SKM-1 treated with dmso at 0.1 percent for 144 hours (cell line): Measurements from ENCODE around the gene NTRK3.
"Not testable (repeated sequence)": the region's sequence is repeated elsewhere in the genome, so short reads cannot be mapped to it uniquely, and the experiment has no call there.

ENCODE experiments used
- DNase-seq: peaks from one replicate; lab custom pipeline; 2025; ENCODE audit not compliant: unreplicated experiment; lab: John Stamatoyannopoulos, UW

NTRK3 gene

DNA sequence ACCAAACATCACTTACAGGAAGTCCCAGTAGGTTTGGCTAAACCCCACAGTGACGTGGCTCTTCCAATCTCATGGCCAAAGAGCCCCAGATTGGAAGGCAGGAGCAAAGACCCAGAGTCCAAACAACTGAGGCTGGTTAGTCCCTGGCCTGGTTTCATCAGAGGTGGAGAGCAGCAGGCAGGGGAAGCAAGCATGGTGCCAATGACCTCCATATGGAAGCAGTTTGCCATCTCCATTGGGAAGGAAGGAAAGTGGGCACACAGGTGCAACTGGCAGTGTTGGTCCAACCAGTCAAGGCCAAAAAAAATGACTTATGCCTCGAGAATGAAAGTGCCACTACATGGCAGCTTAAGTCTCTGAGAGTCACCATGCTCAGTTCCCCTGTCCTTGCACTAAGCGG, 175.9 kb downstream of the NTRK3 start:
- DNase-seq: no peak

DNA sequence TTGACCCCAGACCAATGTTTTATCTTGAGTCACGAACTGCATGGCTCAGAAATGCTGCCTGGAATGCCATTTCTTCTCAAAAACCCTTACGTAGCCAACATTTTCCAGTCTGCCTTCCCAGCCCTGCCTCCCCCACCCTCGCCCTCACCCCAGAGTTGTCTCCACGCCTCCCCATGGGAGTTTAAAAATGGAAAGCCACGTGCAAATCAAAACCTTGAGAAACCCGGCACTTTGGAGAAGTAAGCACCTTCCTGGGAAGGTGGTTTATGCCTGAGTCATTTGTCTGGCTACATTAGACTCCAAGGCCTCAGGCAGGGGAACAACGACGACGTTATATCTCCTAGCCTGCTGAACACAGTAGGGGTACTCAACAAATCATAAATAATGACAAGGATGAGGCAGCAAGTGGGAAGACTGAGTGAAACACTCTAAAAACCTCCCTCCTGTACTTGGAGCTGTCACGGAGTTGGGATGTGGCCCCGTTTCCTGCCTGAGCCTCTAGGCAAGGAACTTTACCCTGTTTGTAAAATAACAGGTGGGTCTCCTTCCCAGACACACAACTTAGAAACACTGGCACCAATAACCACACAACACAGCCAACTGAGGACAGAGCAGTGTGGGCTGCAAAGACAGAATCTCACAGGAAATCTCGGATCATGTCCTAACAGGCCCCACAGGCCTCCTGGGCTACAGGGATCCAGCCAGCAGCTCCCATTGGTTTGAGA, 179.1 kb downstream of the NTRK3 start:
- no peak for DNase-seq

DNA sequence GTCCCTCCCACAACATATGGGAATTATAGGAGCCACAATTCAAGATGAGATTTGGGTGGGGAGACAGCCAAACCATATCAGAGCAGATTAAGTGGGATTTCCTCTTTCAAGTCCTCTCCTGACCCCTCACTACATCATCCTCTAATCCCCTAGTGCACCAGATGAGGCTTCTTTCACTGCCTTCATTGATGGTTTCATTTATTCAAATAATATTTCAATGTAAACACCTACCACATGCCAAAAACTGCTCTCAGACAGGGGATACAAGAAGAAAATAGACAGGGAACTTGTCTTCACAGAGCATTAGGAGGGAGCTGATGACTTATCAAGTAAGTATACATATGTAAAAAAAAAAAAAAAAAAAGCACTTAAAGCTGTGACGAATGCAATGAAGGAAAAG, 180.2 kb downstream of the NTRK3 start:
- no peak for DNase-seq

DNA sequence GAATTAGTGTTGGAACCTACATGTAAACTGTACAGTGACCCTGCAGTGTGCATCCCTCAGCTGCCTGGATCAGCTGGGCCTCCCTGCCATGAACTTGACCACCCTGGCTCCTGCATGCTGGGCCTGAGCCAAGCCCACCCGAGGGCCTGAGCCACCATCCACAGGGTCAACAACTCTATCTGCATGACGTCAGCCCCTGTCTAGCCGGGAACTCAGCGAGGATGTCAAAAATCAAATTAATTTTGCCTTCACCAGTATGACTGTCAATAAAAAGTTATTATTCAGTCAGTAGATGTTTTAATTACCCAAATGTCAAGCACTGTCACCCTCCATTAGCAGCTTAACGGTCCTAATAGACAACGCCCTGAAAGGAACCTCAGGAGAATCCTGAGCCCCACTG, 181.4 kb downstream of the NTRK3 start:
- DNase-seq: no peak

DNA sequence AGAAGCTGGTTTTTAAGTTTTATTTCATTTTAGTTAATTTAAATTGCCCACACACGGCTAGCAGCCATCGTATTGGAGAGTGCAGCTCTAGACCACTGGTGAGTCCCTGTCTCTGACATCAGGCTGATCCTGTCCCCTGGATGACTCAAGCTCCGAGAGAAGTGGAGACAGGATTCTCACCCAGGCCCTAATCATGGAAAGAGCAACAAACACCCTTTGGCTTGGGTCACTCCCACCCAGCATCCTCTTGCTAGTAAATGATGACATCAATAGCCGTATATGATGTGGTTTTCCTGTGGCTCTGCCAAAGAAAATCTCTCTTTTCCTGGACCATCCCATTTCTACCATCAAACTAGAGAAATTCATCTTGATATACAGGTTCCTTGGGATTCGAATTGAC, 182.2 kb downstream of the NTRK3 start:
- no peak for DNase-seq

DNA sequence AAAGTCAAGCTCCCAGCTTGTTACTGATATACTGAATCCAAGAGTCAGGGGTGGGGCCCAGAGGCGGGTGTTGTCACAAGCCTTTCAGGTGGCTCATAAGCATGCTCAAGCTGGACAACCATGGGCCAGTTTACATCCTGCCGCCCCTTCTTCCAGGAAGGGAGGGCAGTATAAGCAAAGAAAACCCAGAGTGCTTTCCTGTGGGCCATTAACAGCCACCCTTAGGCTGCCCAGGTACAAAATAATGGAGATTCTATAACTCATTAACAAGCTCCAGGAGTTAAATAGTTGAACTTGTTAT, 183.2 kb downstream of the NTRK3 start:
- no peak for DNase-seq

DNA sequence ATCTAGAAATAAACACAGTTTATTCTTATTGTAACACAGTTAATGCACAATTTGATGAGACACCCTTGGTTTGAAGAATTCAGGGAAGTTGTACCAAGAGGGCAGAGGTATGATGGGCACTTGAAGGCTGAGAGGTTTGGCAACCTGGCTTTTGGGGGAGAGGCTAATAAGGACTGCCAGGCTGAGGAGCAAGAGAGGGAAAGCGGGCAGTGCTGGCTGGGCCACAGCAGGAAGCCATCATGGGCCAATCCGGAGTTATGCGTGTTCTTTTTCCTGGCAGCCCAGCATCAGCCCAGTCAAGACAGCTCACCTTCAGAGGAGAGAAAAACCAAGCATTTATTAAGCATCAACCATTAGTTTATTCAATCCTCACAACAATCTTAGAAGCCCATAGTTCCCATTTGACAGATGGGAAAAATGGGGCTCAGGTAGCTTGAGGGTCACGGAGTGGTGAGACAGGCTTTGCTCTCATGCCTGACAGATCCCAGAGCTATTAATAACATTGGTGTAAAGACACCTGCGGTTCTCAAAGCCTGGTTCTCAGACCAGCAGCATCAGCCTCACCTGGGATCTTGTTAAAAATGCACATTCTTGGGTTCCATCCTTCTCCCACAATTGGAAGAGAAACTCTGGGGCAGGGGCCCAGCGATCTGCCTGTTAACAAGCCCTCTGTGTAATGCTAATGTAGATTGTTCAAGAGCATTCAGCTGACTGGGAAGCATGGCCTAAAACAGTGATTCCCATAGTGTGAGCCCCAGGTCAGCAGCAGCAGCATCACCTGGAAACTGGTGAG, 183.7 kb downstream of the NTRK3 start:
- no peak for DNase-seq

DNA sequence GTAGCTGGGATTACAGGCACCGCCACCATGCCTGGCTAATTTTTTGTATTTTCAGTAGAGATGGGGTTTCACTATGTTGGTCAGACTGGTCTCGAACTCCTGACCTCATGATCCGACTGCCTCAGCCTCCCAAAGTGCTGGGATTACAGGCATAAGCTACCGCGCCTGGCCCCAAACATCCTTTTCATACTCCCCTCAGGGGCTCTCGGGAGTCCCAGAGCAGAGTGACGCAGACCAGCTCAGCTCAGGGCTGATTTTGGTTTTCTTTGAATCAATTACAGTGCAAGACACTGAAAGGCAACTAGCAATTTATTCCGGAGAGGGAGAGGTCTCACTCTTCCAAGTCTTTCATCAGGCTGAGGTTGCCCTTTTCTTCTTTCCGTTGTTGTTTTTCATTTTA, 184.4 kb downstream of the NTRK3 start:
- DNase-seq: not testable (repeated sequence)

DNA sequence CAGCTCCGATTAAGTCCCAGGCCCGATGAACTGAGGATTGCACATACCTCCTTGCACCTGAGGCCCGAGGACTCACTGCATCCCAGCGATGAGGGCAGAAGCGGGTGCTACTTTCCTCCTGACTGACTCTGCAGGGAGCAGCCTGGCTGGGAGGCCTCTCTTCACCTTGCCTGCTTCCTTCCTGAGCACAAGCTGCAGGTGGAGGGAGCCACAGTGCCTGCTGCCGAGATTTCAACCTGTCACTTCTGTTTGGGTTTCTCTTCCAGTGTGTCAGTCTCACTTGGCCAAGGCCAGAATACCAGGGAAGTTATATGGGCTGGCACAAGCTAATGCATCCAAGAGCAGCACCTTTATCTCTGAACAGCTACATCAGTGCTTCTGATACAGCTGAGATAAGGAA, 185.4 kb downstream of the NTRK3 start:
- DNase-seq: no peak

DNA sequence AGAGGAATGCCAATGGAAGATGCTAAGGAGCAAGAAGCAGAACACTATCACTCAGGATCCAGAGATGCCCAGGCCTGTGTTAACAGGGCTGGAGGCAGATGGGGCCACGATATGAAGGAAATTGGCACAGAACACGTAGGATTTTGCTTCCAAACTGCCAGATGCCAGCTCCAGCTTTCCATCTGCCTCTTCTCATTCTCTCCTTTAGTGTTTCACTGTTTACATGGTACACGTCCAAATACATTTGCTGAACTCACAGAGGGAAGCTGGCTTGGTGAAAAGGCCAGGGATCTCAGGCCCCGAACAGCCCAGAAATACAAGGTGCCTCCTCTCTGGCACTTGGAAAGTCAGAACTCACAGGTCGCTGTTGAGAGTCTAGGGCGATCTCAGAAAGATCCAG, 187.0 kb downstream of the NTRK3 start:
- DNase-seq: no peak

DNA sequence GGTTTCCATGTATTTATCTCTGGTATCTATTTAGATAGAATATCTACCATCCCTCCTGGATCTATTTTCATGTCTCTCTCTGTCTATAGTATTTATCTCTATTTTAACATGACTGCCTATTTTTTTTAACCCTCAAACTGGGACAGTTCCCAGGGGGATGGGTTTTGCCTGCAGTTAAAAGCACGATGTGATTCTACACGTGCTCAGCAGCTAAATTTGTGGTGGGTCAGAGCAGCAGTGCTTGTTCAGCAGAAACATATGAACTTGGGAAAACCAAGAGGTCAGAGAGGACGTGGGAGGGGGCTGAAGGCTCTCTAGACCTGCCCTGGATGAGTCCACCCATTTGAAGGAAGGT, 189.2 kb downstream of the NTRK3 start:
- DNase-seq: no peak

DNA sequence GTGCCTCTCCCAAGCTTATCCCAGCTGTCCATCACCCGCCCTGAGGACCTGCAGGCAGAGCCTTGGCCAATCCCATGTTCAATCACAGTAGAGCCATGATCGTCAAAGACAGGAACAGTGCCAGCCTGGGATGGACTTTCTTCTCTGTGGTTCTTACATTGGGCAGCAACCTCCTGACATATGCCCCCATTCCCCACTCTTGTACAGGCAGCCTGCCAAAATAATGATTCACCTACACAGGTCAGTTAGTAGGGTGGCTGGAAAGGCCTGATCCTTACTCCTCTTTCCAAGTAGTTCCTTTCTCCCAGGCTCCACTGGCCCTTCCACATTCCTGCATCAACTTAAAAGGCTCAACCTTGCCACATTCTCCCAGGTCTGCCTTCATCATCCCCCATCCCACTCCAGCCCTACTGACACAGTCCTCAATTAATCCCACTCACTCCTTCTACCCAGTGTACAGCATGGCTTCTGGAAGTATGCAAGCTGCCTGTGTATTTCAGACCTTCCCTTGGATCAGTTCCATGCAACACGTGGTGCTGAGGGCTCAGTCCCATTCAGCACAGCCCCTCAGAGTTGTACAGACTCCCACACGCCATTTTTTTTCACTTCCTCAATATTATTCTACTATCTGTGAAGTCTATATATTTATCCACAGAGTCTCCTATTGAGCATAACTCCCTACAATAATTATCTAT, 189.8 kb downstream of the NTRK3 start:
- DNase-seq: no peak

DNA sequence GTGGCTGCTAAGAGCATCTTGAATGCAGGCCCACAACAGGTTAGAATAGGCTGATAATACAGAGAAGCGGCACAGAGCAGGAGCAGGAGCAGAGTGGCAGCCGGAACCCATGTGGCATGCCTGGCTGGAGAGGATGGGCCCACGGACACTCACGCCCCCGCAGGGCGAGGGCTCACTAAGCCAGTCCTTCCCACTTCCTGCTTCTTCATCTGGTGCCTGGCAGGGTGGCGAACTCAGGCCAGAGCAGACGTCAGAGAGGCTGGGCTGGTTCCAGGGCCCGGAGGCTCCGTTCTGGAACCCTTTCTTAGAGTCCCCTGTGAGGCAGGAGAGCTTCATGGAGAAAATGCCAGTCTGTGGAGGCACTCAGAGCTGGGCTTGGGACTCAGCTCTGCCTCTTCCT, 195.1 kb downstream of the NTRK3 start:
- no peak for DNase-seq

DNA sequence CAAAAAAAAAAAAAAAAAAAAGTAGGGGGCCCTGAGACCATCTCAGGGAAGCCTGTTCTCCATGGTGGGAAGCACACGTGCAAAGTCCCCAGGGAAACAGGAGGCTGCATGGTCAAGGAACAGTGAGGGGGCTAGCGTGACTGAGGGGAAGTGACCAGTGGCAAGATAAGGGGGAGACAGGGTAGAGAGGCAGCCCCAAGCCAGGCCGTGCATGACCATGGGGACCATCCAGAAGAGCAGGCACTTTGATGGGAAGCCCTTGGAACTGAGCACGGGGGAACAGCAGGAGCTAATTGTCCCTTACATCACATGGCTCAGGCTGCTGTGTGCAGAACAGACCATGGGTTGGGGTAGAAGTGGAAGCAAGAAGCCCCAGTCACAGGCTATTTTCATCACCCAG, 196.2 kb downstream of the NTRK3 start:
- no peak for DNase-seq

DNA sequence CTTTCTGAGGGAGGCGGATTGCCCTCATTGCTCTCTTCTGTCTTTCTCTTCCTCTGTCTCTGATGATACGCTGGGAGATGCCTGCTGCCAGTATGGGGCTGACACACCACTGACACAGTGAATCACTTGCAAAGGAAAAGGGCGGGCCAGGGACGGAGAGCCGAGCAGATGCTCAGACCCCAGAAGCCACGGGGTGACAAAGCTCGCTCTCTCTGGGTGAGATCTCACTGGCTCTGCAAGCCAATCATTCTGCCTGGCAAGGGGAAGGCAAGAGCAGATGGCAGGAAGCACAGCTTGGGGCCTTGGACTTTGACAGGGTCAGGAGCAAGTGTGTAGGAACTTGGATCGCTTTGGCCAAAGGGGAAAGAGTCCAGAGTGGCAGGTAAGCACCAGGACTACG, 198.7 kb downstream of the NTRK3 start:
- no peak for DNase-seq

DNA sequence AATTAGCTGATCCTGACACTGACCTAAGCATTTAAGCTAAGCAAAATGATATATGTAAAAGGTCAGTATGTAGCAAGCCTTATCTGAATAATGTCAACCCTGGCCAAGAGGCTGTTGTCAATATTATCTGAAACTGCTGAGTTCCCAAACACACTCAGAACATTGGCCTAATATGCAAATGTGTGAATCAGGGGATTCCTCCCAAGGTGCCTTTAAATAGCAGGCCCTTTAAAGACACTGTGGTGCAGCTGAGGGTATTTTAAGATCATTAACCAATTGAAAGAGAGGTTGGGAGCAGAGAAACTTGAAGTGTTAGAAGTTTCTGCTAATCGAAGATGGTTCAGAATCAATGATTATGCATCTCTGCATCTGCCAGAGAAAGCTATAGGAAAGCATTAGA, 207.0 kb downstream of the NTRK3 start:
- DNase-seq: no peak

DNA sequence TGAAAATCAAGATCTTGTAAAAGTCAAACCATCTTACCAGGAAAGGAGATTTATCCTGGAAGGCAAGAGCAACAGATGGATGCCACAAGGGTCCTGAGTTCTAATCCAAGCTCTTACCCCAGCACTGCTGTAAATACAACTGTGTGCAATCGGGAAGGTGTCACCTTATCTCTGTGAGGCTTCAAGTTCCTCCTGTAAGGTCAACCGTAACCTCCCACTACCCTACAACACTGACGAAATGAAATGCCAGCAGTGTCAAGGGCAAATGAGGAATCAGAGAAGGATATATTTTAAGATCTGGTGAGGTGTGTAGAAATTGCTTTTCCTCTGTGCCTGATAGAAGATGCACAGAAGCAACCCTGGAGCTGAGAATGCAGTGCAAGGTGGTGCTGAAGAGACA, 207.8 kb downstream of the NTRK3 start:
- peak; percentile 11 for DNase-seq

DNA sequence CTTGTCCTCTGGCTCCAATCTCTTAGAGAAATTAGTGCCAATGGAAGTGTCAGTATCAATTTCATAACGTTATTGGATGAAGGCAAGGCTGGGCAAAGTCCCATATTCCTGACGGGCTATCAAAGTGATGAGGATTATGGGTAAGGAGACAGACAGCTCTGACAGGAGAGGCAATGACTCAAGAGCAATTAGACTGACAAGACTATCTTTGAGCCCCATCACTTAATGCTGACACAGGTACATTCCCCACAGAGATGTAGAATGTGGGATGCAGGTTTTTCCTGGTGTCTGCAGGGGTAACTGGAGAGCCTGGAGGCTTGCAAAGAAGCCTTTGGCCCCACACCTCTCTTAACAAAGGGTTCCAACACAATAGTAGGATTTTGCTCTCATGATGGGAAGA, 208.3 kb downstream of the NTRK3 start:
- DNase-seq: no peak

DNA sequence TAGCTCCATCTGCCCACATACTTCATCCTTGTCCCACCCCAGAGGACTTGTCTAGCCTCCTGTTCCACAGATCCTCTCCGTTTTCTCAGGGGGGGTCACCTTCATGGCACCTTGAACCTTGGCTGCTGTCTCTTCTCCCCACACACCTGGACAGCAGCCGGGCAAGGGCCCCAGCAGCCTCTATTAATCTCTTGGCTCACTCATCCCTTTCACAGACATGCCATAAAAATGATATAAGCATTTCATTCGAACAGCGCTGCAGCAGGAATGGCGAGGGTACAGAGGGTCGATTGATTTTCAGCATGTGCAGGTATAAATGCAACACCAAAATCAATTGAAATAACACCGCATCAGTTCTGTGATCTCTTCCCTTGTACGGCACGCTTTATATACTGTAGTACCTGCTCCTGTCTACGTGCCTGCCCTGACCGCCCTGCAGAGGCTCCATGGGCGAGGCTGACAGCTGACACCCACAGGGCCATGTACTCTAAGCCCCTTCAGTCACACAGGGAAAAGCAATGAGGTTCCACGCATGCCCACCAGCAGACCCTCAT, 209.9 kb downstream of the NTRK3 start:
- no peak for DNase-seq

DNA sequence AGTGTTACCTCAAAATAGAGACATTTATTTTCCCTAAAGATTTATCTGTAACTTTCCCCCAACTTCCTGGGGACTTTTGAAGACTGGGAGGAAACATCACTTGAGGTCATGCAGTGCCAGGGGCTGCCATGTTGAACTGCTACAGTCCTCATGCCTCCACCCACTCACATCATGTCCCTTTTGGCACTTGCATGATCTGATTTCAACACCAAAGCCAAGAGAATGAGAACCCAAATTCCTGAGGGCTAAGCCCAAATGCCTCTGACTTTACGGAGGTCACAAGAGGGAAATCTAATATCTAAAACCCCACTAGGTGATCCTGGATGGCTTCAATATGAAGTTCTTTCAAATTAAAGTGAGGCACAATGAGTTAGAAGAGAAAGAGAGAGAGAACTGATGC, 213.1 kb downstream of the NTRK3 start:
- no peak for DNase-seq

DNA sequence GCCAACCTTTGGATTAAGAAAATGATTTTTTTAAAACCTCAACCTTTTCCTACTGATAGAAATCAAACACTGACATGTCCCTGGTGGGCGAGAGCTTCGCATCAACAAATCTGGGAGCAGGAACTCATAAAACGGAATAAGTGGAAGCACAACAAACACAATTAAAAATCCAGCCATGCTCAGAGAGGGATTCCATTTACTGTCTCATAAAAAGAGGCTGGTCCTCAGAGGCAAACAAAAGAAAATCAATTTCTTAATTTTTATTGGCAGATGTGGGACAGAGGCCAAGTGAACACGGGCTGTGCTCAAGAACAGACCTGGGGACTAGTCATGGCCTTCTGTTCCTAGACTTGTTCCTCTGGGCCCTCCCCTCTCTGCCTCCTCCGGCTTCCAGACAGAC, 214.5 kb downstream of the NTRK3 start:
- no peak for DNase-seq

DNA sequence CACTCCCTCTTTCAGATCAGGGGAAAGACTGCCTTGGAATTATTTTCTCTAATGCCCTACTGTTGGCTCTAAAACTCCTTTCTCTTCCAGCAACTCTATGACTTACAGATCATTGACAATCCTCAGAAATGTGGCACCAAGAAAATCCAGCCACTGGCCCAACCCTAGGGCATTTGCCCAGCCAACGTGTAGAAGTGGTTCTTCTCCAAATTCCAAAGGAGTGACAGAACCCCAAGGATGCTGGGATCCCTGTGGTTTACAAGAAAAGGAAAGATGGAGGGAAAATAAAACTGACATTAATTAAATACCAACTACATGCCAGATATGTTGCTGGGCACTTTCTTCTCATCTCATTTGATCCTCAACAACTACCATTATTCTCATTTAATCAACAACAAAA, 216.0 kb downstream of the NTRK3 start:
- no peak for DNase-seq
